Erythroblast (primary cell): Measurements from ENCODE around the gene FOXL3.

Experiments
- GATA1 ChIP-seq: IDR thresholded peaks from 2 replicates; pipeline ENCODE4 v1.6.1; 2011; ENCODE audit warnings: low read depth, mild to moderate bottlenecking, control low read depth, low read length, moderate library complexity
- POLR2A ChIP-seq: IDR thresholded peaks from 2 replicates; pipeline ENCODE4 v1.6.1; 2011; ENCODE audit warnings: mild to moderate bottlenecking, low read length

DNA sequence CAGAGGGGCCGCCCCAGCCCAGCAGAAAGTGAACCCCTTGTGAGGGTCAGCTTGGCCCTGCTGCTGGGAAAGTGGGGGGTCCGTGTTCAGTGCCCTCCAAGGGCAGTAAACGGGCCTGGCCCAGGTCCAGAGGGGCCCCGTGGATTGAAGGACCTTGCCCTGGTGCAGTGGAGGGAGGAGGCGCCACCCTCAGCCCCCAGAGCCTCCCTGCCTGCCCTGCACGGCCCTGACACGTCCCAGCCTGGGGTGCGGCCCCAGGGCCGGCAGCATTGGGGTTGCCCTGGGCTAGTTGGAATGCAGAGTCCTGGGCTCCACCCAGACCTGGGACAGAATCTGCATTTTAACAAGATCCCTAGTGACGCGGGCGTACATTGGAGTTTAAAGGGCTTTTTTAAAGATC lies 42.8 kb upstream of the FOXL3 start:
- TF ChIP-seq POLR2A, result no peak
- TF ChIP-seq GATA1, result no peak
